Measurements from ENCODE around the gene TBX6. TPM values are rescaled to one million over a fixed set of nuclear protein-coding genes. Genes with fewer than 3 reads are reported as not detected.

The TBX6 gene
- total RNA-seq, 2 donors from 2014 or later: 4.2 to 5.8 TPM

DNA sequence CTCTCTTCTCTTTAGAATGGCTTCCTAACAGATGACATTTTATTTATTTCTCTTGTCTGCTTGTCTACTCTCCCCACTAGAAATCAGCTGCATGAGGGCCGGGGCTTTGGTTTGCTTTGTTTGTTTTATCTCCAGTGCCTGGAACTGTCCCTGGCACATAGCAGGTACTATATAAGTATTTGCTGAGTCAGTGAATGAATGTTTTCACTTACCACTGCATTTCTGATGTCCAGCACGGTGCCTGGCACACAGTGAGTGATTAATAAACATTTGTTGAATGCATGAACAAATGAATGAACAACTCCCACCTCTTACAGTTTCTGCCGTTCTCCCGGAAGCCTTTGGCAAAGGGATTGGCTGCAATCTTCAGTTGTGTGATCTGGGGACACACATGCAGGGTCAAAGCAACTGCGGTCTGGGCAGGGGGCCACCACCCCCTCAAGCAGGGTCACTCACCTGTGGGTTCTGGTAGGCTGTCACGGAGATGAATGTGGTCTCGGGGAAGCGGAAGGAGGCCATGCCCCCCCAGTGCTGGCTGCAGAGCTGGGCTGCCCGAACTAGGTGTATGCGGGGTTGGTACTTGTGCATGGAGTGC lies 3.4 kb downstream of the TBX6 start:
- no peak for DNase-seq
- no peak overlapping the region for H3K27ac Mint-ChIP-seq
- peaks cover 35% of the 10 kb centered on the region for H3K4me1 Mint-ChIP-seq (ENCODE audit: low read depth)
- no peaks in the 10 kb centered on the region for H3K27me3 Mint-ChIP-seq (ENCODE audit: low read depth)
- H3K4me3 Mint-ChIP-seq: no peak overlapping the region
- no peaks in the 10 kb centered on the region for H3K9me3 Mint-ChIP-seq
- peaks cover 4 to 12% of the 10 kb centered on the region in 2 donors for H3K36me3 Mint-ChIP-seq (ENCODE audit: insufficient read depth in 2 of 2)
- ATAC-seq (replicated peaks in 1 of 2): no peak

DNA sequence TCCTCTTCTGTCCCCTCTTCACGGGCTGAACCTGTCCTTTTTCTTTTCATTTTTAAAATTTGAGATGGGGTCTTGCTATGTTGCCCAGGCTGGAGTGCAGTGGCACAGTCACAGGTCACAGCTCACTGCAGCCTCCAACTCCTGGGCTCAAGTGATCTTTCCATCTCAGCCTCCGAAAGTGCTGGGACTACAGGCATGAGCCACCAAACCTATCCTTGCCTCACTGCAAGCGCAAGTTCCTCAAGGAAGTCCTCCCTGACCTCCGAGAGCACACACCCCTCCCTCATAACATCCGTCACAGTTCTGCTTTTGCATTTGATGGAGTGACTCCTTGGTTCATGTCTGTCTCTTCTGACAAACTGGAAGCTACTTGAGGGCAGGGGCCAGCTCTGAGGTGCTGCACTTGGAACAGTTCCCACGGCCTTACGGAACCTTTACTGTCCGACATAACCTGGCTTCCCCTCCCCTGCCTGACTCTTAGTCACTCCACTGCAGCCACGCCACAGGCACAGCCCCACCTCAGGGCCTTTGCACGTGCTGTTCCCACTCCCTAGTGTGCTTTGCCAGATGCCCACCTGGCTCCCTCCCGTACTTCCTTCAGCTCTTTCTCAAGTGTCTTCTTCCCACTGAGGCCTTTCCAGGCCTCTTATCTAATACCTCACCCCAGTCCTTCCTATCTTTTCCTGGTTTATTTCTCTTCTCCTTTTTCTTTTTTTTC lies 4.4 kb downstream of the TBX6 start:
- peak overlapping the region; percentile 57 for H3K27ac Mint-ChIP-seq
- no peak for ATAC-seq (replicated peaks in 1 of 2)
- H3K9me3 Mint-ChIP-seq: no peaks in the 10 kb centered on the region
- H3K4me3 Mint-ChIP-seq: no peak overlapping the region
- no peaks in the 10 kb centered on the region for H3K27me3 Mint-ChIP-seq (ENCODE audit: low read depth)
- peaks cover 2 to 16% of the 10 kb centered on the region in 2 donors for H3K36me3 Mint-ChIP-seq (ENCODE audit: insufficient read depth in 2 of 2)
- peaks cover 25% of the 10 kb centered on the region for H3K4me1 Mint-ChIP-seq (ENCODE audit: low read depth)
- no peak for DNase-seq

DNA sequence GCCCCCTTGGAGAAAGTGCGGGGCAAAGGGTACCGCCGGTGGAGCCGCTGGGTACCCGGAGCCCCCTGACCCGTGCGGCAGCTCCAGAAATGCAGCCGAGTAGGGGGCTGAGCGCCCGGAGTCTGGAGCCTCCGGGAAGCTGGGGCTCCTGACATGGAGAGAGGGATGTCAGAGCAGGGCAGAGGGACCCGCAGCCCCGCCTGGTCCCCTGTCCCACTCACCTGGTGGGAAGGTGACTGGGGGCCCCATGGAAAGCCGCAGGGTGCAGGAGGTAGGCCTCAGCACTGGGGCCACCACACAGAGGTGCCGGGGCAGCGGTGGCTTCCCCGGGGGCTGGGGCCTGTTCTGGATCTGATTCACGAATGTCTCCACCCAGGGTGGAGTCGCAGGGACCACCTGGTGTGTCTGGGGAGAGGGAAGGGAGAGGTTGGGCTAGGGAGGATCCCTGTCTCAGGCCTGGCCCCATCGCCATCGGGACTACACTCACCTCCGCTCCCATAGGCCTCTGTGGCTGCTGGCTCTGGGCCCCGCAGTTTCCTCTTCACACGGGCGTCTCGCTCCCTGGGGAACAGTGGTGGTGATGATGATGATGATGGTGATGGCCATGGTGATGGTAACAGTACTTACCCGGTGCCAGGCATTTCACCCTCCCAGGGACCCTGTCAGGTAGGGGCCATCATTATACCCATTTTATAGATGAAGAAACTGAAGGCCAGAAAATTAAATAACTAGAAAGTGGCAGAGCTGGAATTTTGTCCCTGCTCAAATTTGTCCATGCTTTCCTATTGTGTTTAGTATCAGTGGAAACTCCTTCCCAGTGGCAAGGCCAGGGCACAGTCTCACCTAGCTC lies 5.2 kb downstream of the TBX6 start:
- peaks cover 21% of the 10 kb centered on the region for H3K4me1 Mint-ChIP-seq (ENCODE audit: low read depth)
- ATAC-seq (replicated peaks in 1 of 2): no peak
- DNase-seq: no peak
- H3K4me3 Mint-ChIP-seq: no peak overlapping the region
- no peaks in the 10 kb centered on the region for H3K27me3 Mint-ChIP-seq (ENCODE audit: low read depth)
- H3K36me3 Mint-ChIP-seq (ENCODE audit: insufficient read depth in 2 of 2): peaks cover 6 to 20% of the 10 kb centered on the region in 2 donors
- peak overlapping the region; percentile 57 for H3K27ac Mint-ChIP-seq
- no peaks in the 10 kb centered on the region for H3K9me3 Mint-ChIP-seq

DNA sequence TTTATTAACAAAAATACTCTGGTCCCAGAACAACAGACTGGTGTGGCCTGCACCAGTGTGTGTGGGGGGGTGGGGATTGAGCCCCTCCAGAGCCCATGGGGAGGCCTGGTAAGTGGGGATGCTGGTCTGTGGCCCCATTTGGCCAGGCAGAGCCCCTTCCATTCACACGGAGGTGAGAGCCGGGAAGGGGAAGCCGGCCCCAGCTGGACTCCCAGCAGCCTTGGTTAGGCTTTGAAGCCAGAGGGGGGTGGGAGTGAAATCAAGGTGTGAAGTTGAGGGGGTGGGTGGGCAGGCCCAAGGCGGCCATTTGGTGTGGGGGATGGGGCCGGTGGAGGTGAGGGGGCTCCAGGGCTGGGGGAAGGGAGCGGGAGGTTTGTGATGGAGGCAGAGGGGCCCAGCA lies 5.9 kb downstream of the TBX6 start:
- H3K27ac Mint-ChIP-seq: no peak overlapping the region
- no peak for DNase-seq
- H3K36me3 Mint-ChIP-seq (ENCODE audit: insufficient read depth in 2 of 2): peaks cover 6 to 21% of the 10 kb centered on the region in 2 donors
- no peaks in the 10 kb centered on the region for H3K27me3 Mint-ChIP-seq (ENCODE audit: low read depth)
- H3K4me1 Mint-ChIP-seq (ENCODE audit: low read depth): peaks cover 21% of the 10 kb centered on the region
- no peaks in the 10 kb centered on the region for H3K9me3 Mint-ChIP-seq
- no peak for ATAC-seq (replicated peaks in 1 of 2)
- H3K4me3 Mint-ChIP-seq: no peak overlapping the region

DNA sequence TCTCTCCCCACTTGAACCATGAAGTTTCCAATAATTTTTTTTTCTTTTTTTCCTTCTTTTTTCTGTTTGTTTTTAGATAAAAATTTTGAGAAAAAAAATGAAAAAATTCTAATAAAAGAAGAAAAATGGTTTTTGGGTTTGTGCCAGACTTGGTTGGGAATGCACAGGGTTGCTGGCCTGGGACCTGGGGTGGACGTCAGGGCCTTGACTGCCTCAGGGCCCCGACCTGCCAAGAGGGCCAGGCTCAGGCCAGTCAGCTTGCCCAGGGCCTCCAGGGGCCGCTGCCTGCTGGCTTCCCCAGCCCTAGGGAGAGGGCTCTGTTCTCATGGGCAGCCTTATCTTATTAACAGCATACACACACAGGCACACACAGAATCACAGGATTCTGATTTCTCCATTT lies 6.5 kb downstream of the TBX6 start:
- Mint-ChIP-seq H3K4me3 (no peak overlapping the region), H3K4me1 (ENCODE audit: low read depth) (peaks cover 18% of the 10 kb centered on the region), H3K27me3 (ENCODE audit: low read depth) (no peaks in the 10 kb centered on the region), H3K27ac (no peak overlapping the region), H3K9me3 (no peaks in the 10 kb centered on the region), H3K36me3 (ENCODE audit: insufficient read depth in 2 of 2) (peaks cover 6 to 22% of the 10 kb centered on the region in 2 donors)
- DNase-seq (no peak), ATAC-seq (replicated peaks in 1 of 2) (no peak)

DNA sequence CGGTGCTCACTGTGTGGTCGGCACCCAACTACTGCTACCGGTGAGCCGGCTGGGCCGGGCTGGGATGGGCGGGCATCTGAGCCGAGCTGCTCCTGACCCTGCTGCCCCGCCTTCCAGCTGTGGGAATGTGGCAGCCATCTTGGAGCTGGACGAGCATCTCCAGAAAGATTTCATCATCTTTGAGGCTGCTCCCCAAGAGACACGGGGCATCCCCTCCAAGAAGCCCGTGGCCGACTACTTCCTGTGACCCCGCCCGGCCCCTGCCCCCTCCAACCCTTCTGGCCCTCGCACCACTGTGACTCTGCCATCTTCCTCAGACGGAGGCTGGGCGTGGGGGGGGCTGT lies 6.9 kb downstream of the TBX6 start:
- Mint-ChIP-seq H3K27ac (no peak overlapping the region), H3K27me3 (ENCODE audit: low read depth) (no peaks in the 10 kb centered on the region), H3K4me3 (no peak overlapping the region), H3K4me1 (ENCODE audit: low read depth) (peaks cover 13% of the 10 kb centered on the region), H3K9me3 (no peaks in the 10 kb centered on the region), H3K36me3 (ENCODE audit: insufficient read depth in 2 of 2) (peaks cover 7 to 23% of the 10 kb centered on the region in 2 donors)
- ATAC-seq (replicated peaks in 1 of 2) (no peak), DNase-seq (no peak)

DNA sequence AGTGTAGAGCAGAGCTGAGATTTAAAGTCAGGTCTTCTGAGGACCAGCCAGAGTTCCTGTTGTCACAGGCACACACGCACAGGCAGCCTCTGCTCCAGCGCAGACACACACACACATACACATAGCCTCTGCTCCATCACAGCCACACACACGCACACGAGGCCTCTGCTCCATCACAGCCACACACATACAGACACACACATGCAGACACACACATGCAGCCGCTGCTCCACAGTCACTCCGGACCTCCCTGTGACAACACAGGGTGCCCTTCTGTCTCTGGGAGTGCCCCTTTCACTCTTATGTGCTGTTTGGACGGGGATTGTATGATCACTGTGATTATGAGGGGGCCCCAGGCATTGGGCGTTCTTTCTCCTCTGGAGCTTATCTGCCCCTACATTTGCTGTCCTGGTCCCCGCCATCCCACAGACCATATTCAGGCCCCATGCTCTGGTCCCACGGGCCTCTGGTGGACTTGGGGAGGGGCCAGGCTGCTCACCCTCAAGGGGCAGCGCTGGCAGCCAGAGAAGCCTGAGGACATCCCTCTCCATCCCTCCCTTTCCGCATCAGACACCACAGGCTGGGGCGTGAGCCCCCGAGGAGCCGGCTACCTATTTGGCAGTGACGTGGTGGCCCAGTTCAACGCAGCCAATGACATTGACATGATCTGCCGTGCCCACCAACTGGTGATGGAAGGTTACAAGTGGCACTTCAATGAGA lies 7.5 kb downstream of the TBX6 start:
- Mint-ChIP-seq H3K27me3 (ENCODE audit: low read depth) (no peaks in the 10 kb centered on the region), H3K36me3 (ENCODE audit: insufficient read depth in 2 of 2) (peaks cover 8 to 28% of the 10 kb centered on the region in 2 donors), H3K9me3 (no peaks in the 10 kb centered on the region), H3K4me3 (no peak overlapping the region), H3K27ac (no peak overlapping the region), H3K4me1 (ENCODE audit: low read depth) (peaks cover 8% of the 10 kb centered on the region)
- ATAC-seq (replicated peaks in 1 of 2) (peak in 1 of 2 donors; percentile 14), DNase-seq (no peak)

DNA sequence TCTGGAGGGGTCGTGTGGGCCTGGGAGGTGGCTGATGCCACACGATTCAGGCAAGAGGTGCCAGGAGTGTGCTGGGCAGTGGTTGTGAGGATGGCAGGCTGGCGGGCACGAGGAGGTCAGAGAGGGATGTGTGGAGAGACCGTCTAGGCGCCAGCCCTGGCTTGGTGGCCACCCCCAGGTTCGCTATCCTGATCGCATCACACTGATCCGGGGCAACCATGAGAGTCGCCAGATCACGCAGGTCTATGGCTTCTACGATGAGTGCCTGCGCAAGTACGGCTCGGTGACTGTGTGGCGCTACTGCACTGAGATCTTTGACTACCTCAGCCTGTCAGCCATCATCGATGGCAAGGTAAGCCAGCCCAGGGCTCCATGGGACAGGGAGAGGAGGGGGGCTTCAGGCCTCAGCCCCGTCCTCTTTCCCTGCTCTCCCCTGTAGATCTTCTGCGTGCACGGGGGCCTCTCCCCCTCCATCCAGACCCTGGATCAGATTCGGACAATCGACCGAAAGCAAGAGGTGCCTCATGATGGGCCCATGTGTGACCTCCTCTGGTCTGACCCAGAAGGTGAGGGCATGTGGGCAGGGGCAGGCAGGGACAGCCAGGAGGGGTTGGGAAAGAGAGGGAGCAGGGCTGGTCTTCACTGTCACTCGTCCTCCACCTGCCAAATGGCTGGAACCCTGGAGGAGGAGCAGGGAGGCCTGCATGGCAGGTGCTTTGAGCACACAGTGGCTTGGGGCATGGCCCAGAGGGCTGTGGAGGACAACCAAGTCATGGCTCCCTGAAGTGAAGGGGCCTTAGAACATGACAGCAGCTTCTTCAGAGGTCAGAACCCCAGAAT lies 8.3 kb downstream of the TBX6 start:
- no peak for DNase-seq
- Mint-ChIP-seq H3K4me3 (no peak overlapping the region), H3K27ac (peak overlapping the region; percentile 4), H3K27me3 (ENCODE audit: low read depth) (no peaks in the 10 kb centered on the region), H3K9me3 (no peaks in the 10 kb centered on the region), H3K36me3 (ENCODE audit: insufficient read depth in 2 of 2) (peaks cover 8 to 28% of the 10 kb centered on the region in 2 donors), H3K4me1 (ENCODE audit: low read depth) (peaks cover 9% of the 10 kb centered on the region)
- peak in 1 of 2 donors; percentile 11 for ATAC-seq (replicated peaks in 1 of 2)

DNA sequence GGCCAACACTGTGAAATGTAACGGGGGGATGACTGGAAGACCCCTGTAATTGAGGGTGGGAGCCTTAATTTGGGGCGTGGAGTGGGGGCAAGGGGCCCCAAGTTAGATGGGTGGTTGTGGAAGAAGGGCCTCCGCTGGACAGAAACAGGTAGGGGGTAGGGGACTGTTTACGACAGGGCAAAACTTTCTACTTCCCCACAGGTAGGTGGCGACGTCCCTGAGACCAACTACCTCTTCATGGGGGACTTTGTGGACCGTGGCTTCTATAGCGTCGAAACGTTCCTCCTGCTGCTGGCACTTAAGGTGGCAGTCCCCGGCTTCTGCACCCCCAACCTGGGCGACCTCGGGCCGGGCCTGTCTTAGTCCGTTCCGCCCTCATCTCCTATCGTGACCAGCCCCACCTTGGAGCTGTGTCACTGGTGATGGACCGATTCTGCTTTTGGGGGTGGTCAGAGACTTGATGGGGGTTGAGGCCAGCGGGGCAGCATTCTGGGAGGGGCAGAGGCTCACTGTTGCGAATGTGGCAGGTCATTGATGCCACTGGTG lies 9.1 kb downstream of the TBX6 start:
- no peak for ATAC-seq (replicated peaks in 1 of 2)
- Mint-ChIP-seq H3K4me1 (ENCODE audit: low read depth) (peaks cover 18% of the 10 kb centered on the region), H3K27me3 (ENCODE audit: low read depth) (no peaks in the 10 kb centered on the region), H3K36me3 (ENCODE audit: insufficient read depth in 2 of 2) (peaks cover 10 to 31% of the 10 kb centered on the region in 2 donors), H3K9me3 (no peaks in the 10 kb centered on the region), H3K27ac (peak overlapping the region; percentile 4), H3K4me3 (no peak overlapping the region)
- no peak for DNase-seq

DNA sequence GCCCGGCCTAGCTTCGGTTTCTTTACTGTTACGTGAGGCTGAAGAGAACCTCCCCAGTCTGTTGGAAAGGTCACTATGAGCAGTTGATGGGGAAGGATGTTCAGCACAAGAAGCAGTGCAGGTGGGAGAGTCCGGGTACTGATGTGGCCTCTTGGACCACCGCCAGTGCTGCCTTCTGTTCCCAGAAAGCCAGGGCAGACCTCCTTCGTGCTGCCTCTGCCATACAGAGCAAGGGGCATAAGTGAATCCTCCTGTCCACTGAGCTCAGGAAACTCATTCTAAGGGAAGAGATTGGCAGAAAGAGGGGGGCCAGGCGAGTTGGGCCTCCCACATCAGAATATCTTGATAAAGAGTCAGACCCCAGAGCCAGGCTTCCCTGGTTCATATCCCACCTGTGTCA lies 12.2 kb downstream of the TBX6 start:
- Mint-ChIP-seq H3K27me3 (ENCODE audit: low read depth) (no peaks in the 10 kb centered on the region), H3K9me3 (no peaks in the 10 kb centered on the region), H3K4me3 (no peak overlapping the region), H3K27ac (peak overlapping the region; percentile 44), H3K4me1 (ENCODE audit: low read depth) (peaks cover 32% of the 10 kb centered on the region), H3K36me3 (ENCODE audit: insufficient read depth in 2 of 2) (peaks cover 17 to 34% of the 10 kb centered on the region in 2 donors)
- DNase-seq (no peak), ATAC-seq (replicated peaks in 1 of 2) (no peak)

DNA sequence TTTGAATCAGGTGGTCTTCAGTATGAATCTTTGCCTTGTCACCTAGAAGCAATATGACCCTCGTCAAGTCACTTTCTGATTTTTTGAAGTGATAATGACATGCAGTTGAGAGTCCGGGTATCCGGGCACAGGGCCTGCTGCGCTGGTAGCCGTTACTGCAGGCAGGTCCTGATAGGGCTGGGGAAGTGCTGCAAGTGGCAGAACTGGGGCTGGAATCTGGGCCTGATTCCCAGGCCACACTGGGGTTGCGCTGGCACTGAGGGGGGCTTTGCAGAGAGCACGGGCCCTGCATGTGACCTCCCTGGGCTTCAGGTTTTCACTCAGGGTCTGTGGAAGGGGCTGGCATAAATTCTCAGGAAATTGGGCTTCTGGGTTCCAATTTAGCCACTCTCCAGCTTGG lies 13.0 kb downstream of the TBX6 start:
- Mint-ChIP-seq H3K4me1 (ENCODE audit: low read depth) (peaks cover 34% of the 10 kb centered on the region), H3K27me3 (ENCODE audit: low read depth) (no peaks in the 10 kb centered on the region), H3K36me3 (ENCODE audit: insufficient read depth in 2 of 2) (peaks cover 15 to 30% of the 10 kb centered on the region in 2 donors), H3K9me3 (no peaks in the 10 kb centered on the region), H3K4me3 (no peak overlapping the region), H3K27ac (no peak overlapping the region)
- ATAC-seq (replicated peaks in 1 of 2) (no peak), DNase-seq (no peak)

DNA sequence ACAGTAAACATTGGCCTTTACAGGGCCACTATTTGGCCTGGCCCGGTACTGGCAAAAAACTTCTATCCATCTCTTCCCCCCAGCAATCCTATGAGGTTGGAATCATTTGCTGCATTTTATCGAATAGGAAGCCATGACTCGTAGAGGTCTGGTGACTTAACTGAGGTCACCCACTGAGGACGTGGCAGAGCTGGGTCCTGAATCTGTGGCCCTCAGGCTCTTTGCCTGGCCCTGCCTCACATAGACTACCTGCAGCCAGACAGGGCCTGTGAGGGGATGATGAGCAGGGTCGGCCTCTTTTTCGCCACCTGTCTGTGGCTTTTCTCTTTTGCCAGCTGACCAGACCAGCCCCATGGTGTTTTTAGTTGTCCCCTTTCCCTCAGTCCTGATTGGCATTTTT lies 14.1 kb downstream of the TBX6 start:
- DNase-seq: no peak
- H3K36me3 Mint-ChIP-seq (ENCODE audit: insufficient read depth in 2 of 2): peaks cover 15 to 28% of the 10 kb centered on the region in 2 donors

More for the DNA sequence above, 14.1 kb downstream of the TBX6 start:
- Mint-ChIP-seq H3K27ac (peak overlapping the region; percentile 93), H3K9me3 (no peaks in the 10 kb centered on the region), H3K27me3 (ENCODE audit: low read depth) (no peaks in the 10 kb centered on the region), H3K4me1 (ENCODE audit: low read depth) (peaks cover 34% of the 10 kb centered on the region), H3K4me3 (peak overlapping the region; percentile 97)
- no peak for ATAC-seq (replicated peaks in 1 of 2)
